Activated naive CD8-positive, alpha-beta T cell treated with anti-CD3 and anti-CD28 coated beads for 36 hours (primary cell): ENCODE measurements around the gene ZBTB48. TPM values are rescaled to one million over a fixed set of nuclear protein-coding genes. Genes with fewer than 3 reads are reported as not detected.

Experiments
- DNase-seq: peaks from one replicate; pipeline ENCODE4 v3.0.0; 2021
- H3K27ac Mint-ChIP-seq: one replicate; pipeline ENCODE4 v1.8.0; 2022; ENCODE audit warnings: mild to moderate bottlenecking, moderate library complexity, mixed read lengths
- H3K27me3 Mint-ChIP-seq: one replicate; pipeline ENCODE4 v1.8.0; 2022; ENCODE audit warnings: mild to moderate bottlenecking, mixed read lengths
- H3K36me3 Mint-ChIP-seq: one replicate; pipeline ENCODE4 v1.8.0; 2021; ENCODE audit warnings: mild to moderate bottlenecking, mixed read lengths
- H3K4me1 Mint-ChIP-seq: one replicate; pipeline ENCODE4 v1.8.0; 2021; ENCODE audit warnings: mixed read lengths
- H3K4me3 Mint-ChIP-seq: one replicate; pipeline ENCODE4 v1.8.0; 2022; ENCODE audit warnings: mild to moderate bottlenecking, moderate library complexity, mixed read lengths
- H3K9me3 Mint-ChIP-seq: one replicate; pipeline ENCODE4 v1.8.0; 2022; ENCODE audit warnings: mixed read lengths
- total RNA-seq, 2 experiments: library from RNA; stranded (reverse); gene quantifications; one replicate each; pipeline ENCODE4 v1.2.3, GENCODE V29; 2021

The ZBTB48 gene
- total RNA-seq, 2 experiments from 2014 or later, result 22.1 to 26.4 TPM

DNA sequence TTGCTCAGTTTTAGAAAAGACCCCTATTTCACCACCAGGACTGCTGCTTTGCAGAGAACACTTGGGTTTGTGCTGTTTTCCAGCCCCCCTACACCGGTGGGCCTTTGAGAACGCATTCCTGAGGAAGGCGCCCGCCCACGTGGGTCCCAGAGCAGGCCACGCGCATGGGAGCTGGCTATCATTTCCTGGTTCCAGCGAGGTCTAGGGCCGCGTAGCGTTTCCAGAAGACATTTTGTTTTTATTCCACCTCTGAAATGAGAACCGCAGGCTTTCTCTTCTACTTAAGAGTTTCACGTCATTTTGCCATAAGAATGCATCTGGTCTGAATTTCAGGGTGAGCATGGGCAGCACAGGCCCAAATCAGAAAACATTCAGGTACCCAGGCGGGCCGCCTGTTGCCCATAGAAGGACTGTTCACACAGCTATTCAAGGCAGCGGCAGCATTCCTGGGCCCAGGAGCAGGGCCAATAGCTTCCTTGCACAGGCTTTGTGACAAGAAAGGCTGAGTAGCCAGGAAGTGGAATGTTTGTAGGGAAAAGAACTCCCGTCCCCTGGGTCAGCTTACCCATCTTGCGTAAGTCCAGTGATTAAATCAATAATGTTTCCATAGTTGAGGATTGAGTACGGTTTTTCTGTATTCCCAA lies 24.2 kb downstream of the ZBTB48 start:
- DNase-seq, result peak; percentile 45
- Mint-ChIP-seq H3K27ac (peak overlapping the region; percentile 97), H3K4me1 (peaks cover 27% of the 10 kb centered on the region), H3K9me3 (no peaks in the 10 kb centered on the region), H3K4me3 (peak overlapping the region; percentile 80), H3K27me3 (no peaks in the 10 kb centered on the region), H3K36me3 (peaks cover 23% of the 10 kb centered on the region)

DNA sequence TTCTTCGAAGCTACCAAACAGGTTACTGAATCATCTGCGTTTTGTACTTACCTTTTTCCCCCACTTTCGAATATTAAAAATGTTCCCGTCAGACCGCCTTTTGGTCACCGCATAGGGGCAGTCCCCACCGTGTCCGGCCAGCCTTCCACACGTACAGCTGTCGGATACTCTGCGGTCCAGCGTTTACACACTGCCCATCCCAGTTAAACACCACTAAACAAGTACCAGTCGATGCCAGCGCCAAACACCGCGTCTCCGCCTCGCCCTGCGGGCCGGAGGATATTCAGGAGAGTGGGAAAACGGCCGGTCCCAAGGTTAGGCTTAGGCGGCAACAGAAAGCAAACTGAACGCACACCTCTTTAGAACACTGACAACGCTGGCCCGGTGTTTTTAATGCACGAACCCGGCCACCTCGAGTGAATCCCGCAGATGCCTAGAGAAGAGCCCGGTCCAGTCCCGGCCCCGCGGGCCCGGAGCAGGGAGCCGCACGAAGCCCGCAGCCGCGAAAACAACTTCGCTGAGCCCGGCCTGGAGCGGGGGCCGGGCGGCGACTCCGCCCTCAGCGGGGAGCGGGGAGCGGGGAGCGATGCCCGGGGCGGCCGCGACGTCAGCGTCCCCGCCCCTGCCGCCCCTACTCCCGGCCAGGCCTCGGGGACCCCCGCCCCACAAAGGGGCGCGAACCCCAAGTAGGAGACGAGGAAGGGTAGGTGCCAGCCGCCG lies 33.0 kb downstream of the ZBTB48 start:
- Mint-ChIP-seq H3K27ac (peak overlapping the region; percentile 76), H3K27me3 (no peaks in the 10 kb centered on the region), H3K4me3 (peak overlapping the region; percentile 83), H3K36me3 (peaks cover 11% of the 10 kb centered on the region), H3K9me3 (no peaks in the 10 kb centered on the region), H3K4me1 (peaks cover 17% of the 10 kb centered on the region)
- no peak for DNase-seq

DNA sequence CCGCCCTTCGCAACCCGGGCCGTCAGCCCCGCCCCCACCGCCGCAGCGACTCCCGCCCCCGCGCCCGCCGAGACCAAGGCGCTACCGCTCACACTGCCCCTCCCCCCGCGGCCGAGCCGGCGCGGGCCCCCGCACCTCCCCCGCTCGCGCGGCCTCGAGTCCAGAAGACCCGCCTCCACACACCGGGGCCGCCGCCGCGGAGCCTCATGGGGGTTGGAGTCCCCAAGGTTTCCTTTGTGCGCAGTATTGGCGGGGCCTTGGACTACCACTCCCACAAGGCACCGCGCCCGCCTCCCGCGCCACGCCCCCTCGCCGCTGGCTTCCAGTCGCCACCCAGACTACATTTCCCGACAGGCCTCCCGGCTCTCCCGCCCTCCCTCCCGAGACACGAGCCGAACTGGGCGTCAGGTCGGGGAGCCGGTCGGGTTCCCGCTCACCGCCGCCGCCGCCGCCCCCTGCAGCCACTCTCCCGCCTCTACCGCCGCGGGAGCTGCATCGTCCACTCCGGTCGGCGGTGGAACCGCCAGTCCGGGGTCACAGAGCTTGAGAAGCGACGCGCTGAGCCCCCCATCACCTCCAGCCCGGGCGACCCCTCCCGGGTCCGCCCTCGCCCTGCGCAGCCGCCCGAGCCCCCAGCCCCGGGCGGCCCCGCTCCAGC lies 33.7 kb downstream of the ZBTB48 start, which contains the start of gene PHF13:
PHF13 (plus strand) TSS at position 371 of the 658 bp plus-strand sequence. CDS start 336 bp downstream, outside the sequence.
- Mint-ChIP-seq H3K4me1 (peaks cover 17% of the 10 kb centered on the region), H3K9me3 (no peaks in the 10 kb centered on the region), H3K36me3 (peaks cover 11% of the 10 kb centered on the region), H3K4me3 (peak within 1 kb of the TSS; percentile 83), H3K27me3 (no peaks in the 10 kb centered on the region), H3K27ac (peak within 1 kb of the TSS; percentile 76)
- peak; percentile 100 for DNase-seq

DNA sequence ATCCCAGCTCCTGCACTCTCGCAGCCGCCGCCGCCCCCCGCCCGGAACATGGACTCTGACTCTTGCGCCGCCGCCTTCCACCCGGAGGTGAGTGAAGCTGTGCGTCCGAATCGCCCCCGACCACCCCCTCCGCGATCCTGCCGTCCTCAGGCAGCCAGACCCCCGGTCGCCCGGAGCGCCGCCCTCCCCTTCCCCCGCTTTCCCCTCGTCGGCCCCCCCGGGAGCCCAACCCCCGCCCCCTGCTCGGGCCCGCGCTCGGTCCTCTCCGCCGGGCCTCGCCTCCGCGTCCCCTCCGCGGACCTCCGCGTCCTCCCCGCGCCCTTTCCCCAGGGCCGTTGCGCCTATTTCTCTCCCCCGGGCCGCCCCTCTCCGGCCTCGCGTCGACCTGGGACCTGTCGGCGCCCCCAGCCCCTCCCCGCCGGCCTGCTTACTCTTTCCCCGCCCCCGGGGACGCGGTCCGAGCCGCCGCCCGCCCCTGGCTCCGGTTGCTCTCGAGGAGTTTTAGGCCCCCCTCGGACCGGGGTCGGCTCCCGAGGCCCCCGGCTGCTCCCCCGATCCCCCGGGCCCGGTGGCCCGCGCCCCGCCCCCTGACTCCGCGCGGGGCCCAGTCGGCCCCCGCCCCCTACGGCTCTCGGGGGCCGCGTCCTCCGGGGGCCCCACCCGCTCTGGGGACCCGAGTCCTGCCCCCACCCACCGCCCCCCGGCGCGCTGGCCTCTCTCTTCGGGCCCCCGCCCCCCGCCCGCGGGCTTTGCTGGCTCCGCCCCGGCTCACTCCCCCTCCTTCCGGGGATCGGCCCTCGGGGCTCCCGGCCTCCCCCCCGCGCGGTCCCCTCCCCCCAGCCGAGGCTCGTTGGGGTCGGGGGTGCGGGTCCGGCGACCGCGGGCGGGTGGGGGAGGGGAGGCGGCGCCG lies 34.5 kb downstream of the ZBTB48 start:
- Mint-ChIP-seq H3K27ac (peak overlapping the region; percentile 45), H3K9me3 (no peaks in the 10 kb centered on the region), H3K27me3 (no peaks in the 10 kb centered on the region), H3K4me1 (peaks cover 17% of the 10 kb centered on the region), H3K36me3 (peaks cover 11% of the 10 kb centered on the region), H3K4me3 (peak overlapping the region; percentile 70)
- DNase-seq, result peak; percentile 72

DNA sequence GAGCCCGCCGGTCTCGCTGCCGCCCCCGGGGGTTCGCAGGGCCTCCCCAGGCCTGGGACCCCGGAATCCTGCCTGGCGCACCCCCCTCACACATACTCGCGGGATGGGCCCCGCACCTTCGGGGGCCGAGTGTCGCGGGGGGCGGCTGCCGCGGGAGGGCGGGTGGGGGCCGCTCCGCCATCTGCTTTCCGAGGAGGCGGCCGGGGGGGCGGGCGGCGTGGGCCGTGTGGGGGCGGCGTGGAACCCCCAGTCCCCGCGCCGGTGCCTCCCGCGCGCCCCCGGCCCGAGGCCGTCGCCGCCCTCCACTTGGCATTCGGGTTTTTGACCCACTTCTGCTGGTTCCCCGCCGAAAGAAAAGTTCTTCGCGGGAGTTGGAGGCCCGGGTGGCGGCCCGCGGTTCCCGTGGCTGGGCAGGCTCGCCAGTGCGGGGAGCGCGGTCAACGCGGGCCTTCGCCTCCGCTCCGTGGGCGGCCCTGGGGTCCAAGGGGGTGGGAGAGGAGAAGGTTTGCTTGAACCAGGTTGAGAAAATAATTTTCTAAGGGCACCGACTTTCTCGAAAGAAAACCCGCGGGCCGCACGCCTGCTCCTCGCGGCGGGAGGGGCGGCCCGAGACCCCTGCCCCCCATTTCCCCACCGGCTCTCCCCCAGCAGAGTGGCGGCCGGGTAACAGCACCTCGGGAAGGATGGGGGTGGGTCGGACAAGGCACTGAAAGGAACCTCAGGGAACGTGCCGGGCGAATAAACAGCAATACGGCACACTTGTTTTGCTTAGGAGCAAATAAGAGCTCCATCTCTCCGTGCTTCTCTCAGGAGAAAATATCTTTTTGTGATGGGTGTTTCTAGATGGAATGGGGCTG lies 35.4 kb downstream of the ZBTB48 start:
- Mint-ChIP-seq H3K4me3 (peak overlapping the region; percentile 77), H3K36me3 (peaks cover 13% of the 10 kb centered on the region), H3K9me3 (no peaks in the 10 kb centered on the region), H3K27me3 (no peaks in the 10 kb centered on the region), H3K27ac (no peak overlapping the region), H3K4me1 (peaks cover 17% of the 10 kb centered on the region)
- no peak for DNase-seq

DNA sequence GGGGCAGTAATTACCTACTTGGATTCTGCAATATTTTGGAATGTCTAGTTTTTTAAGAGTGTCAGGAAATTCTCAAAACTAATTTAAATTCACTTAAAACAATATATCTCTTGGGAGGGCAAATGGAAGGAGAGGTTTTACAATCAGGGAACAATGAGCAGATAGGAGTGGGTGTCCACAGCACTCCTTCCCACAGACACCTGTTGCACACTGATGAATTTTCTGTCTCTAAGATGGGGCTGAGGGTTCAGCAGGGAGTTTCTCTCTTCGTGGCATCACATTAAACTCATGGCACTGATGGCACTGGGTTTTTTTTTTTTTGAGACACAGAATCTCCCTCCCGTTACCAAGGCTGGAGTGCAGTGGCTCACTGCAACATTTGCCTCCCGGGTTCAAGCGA lies 39.3 kb downstream of the ZBTB48 start:
- peaks cover 17% of the 10 kb centered on the region for H3K36me3 Mint-ChIP-seq
- no peak overlapping the region for H3K4me3 Mint-ChIP-seq
- no peak overlapping the region for H3K27ac Mint-ChIP-seq
- H3K9me3 Mint-ChIP-seq, result no peaks in the 10 kb centered on the region
- H3K27me3 Mint-ChIP-seq, result no peaks in the 10 kb centered on the region
- peaks cover 8% of the 10 kb centered on the region for H3K4me1 Mint-ChIP-seq
- no peak for DNase-seq

DNA sequence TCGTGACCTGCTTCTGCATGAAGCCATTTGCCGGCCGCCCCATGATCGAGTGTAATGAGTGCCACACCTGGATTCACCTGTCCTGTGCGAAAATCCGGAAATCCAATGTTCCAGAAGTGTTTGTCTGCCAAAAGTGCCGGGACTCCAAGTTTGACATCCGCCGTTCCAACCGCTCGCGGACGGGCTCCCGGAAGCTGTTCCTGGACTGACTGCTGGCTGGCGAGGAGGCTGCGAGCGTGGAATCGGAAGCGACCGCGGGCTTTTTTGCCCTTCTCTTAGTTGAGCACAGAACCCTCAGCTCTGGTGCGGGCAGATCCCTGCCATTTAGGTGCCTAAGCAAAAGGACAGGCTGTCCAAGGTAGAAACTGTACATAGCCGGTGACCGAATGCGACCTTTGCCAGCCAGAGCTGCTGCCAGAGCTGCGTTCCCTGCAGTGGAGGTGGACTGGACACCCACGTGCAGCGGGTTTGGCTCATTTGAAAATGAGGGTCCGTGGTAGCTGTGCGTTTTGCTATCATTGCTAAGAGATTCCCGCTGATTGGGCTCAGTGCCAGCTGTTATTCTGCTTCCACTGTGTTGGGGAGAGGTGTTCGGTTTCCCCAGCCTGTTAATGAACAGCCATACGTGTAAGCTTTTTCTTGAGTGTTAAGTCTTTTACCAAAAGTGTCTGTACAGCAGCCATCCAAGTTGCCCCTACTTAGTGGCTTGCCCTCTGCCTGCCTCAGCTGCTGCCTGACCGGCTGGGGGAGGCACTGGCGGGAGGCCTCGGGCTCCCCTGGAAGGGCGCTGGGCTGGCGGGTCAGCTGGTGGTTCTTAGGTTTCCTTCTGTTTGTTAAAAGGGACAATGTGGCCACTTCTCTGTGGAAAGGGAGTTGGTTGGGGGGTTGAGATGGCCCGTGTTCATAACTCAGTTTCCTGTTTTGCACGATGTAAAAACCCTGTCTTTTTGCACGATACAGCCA lies 41.9 kb downstream of the ZBTB48 start:
- peaks cover 14% of the 10 kb centered on the region for H3K4me1 Mint-ChIP-seq
- H3K27me3 Mint-ChIP-seq, result no peaks in the 10 kb centered on the region
- H3K27ac Mint-ChIP-seq, result no peak overlapping the region
- no peak for DNase-seq
- H3K4me3 Mint-ChIP-seq, result no peak overlapping the region
- no peaks in the 10 kb centered on the region for H3K9me3 Mint-ChIP-seq
- H3K36me3 Mint-ChIP-seq, result peaks cover 19% of the 10 kb centered on the region

DNA sequence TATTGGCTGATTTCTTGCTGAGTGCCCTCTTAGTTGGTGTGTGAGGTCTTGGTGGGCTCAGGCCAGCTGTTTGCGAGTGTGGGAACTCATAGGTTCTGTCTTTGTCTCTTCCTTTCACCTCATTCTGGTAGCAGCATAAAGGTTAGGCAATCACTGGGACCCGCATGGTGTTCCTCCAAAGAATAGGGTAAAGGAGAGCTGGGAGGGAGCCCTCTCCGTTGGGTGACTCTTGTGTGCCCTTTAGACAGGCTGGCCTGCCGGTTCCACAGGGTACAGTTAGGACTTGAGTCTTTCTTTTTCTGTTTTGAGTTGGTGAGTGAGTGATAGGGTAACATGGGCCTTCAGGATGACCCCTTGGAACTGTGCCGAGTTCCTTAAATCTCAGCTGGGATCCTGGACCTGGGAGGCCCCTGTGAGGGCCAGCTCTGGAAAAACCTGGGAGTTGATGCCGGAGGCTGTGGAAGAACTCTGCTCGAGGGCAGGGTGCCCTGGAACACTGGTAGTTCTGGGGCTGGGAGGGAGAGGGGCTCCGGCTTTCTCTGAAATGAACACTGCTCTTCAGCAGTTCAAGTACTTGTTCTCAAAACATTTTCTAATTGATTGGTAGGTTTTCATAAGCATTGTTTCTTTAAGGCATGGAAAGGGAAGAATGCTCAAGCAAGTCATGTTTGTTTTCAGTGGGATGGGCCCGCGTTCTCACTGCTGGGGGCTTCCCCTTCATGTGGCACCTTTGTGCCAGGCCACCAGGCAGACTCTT lies 42.8 kb downstream of the ZBTB48 start:
- Mint-ChIP-seq H3K27ac (no peak overlapping the region), H3K27me3 (no peaks in the 10 kb centered on the region), H3K4me3 (no peak overlapping the region), H3K9me3 (no peaks in the 10 kb centered on the region), H3K36me3 (peaks cover 18% of the 10 kb centered on the region), H3K4me1 (peaks cover 20% of the 10 kb centered on the region)
- DNase-seq, result no peak

DNA sequence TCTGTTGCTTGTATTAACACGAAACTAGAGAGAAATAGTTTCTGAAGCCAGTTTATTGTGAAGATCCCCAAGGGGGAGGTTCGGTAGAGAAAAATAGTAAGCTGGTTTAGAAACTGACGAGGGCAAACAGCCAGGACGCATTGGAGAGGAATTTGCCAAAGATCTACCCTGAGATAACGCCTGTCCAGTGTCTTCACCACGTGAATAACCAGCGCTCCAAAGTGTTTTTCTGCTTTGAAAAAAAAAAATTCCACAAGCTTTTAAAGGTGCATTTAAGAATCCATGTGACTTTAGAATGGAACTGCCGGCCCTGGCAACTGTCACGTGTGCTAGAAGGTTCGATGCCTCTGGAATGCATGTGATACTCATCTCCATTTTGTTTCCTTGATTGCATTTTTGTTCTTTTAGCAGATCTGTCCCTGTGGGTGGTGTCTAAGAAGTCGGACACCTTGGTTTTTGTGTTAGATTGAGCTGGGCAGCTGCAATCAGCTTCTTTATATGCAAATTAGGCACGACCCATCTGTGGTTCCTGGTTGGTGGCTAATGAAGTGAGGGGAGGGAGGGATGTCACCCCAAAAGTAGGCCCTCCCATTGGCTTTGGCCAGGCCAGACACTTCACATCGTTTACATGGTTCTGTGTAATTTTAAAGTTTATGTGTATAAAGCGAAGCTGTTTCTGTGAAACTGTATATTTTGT lies 43.6 kb downstream of the ZBTB48 start:
- Mint-ChIP-seq H3K27me3 (no peaks in the 10 kb centered on the region), H3K9me3 (no peaks in the 10 kb centered on the region), H3K27ac (no peak overlapping the region), H3K4me1 (peaks cover 23% of the 10 kb centered on the region), H3K4me3 (no peak overlapping the region), H3K36me3 (peaks cover 21% of the 10 kb centered on the region)
- DNase-seq, result no peak

DNA sequence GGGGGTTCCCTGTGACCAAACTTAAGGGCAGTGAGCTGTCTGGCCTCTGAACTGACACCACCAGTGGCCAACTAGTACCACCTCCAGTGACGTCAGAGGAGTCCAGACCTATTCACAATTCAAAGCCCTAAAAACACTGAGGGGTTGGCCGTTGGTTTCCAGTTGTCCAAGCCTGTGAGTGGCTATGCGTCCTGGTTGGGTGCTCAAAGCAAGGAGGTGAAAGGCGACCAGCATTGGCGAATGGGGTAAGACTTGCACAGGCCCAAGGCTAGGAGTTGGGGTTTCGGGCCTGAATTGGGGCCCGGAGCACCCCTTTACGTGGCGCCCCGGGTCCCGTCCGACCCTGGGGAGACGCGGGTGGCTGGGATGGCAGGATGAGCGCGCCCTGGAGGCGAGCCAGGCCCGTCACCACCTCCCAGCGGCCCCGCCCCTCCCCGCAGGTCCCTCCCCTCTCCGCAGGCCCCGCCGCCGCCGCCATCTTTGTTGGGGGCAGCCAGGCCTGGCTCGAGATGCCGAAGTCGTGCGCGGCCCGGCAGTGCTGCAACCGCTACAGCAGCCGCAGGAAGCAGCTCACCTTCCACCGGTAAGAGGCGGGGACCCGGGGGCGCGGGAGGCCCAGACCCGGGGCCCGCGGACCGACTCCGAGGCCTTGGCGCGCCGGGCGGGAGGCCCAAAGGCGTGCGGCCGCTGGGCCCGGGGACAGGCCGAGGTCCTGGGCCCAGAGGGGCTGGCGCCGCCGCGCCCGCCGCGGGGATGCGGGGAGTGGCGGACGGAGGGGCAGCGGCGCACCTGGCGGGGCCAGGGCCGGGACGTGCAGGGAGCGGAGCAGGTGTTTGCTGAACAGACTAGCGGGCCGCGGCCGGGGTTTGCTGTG lies 45.2 kb downstream of the ZBTB48 start, which contains the start of gene THAP3:
THAP3 (plus strand) TSS at position 159 of the 874 bp plus-strand sequence; CDS start at position 510, 351 bp downstream.
- Mint-ChIP-seq H3K27ac (peak within 1 kb of the TSS; percentile 72), H3K4me3 (peak within 1 kb of the TSS; percentile 89), H3K27me3 (no peaks in the 10 kb centered on the region), H3K4me1 (peaks cover 23% of the 10 kb centered on the region), H3K36me3 (peaks cover 21% of the 10 kb centered on the region), H3K9me3 (no peaks in the 10 kb centered on the region)
- DNase-seq, result peak; percentile 89

DNA sequence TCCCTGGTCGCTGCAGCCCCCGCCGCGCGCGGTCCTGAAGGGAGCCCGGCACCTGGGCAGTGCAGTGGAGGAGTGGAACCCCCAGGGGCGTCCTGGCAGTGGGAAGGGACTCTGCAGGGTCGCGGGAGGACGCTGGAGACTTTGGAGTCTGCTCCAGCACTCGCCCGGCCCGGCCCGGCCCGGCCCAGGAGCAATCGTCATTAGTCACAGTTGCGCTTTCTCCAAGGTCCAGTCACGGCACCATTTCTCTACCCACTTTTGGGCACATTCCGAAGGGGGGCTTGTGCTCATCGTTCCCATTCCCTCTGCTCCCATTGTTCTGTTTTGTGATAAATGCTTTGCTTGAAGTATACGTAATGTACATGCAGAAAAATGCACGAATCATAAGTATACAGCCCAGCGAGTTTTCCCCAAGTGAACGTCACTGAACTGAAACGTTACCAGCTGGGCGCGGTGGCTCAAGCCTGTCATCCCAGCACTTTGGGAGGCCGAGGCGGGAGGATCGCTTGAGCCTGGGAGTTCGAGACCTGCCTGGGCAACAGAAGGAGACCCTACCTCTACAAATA lies 45.9 kb downstream of the ZBTB48 start:
- no peak for DNase-seq
- peak overlapping the region; percentile 72 for H3K27ac Mint-ChIP-seq
- H3K9me3 Mint-ChIP-seq, result no peaks in the 10 kb centered on the region
- peak overlapping the region; percentile 89 for H3K4me3 Mint-ChIP-seq
- peaks cover 17% of the 10 kb centered on the region for H3K36me3 Mint-ChIP-seq
- peaks cover 23% of the 10 kb centered on the region for H3K4me1 Mint-ChIP-seq
- no peaks in the 10 kb centered on the region for H3K27me3 Mint-ChIP-seq
